Ovary (tissue), 3 donors: ENCODE measurements around the gene DLG1.

Source experiments
- CTCF ChIP-seq, 3 donors: fragments of 450-650 bp in 2 of 3; fragments of 200-600 bp in 1 of 3; IDR thresholded peaks; one replicate each; pipeline versions ENCODE4 v1.5.1 to v1.8.0; 2016 to 2022; ENCODE audit warnings: antibody characterized with exemption in 3 of 3, mild to moderate bottlenecking in 1 of 3
- EP300 ChIP-seq: sonication (generic); formaldehyde crosslinking; IDR thresholded peaks from one replicate; pipeline ENCODE4 v1.6.1; 2017; ENCODE audit warnings: antibody characterized with exemption
- donor health status: DM: no; HTN: no; CAD: no.

- TF ChIP-seq CTCF (IDR thresholded peaks at IDR 0.05) (no peak), EP300 (no peak)
Observed at GRCh38 chr3:197195326-197195725, 103.1 kb downstream of the DLG1 start.
